Measurements from ENCODE around the gene MCC. TPM values are rescaled to one million over a fixed set of nuclear protein-coding genes. Genes with fewer than 3 reads are reported as not detected.

MCC gene
- total RNA-seq, 1 donor from 2014 or later, result 1.1 TPM

DNA sequence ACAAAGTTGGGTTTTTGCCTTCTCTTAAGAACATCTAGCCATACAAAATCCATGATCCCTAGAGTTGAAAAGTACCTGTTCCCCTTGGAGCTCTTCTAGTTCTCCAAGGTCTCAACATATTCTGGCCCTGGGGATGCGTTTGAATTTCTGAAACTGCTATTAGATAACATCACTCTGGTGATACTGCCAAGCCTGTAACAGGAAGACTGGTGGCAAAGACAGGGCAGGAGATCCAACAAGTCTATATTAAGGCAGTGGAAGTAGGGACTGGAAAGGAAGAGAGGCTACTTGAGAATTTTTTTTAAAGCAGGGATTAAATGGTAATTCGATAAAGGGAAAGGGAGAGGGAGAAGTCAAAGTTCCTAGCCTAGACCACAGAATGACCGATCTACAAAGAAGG, 264.9 kb downstream of the MCC start:
- Mint-ChIP-seq H3K4me3 (no peak overlapping the region), H3K4me1 (no peaks in the 10 kb centered on the region), H3K9me3 (no peaks in the 10 kb centered on the region), H3K27ac (no peak overlapping the region), H3K27me3 (peaks cover 7% of the 10 kb centered on the region), H3K36me3 (ENCODE audit: low read depth) (no peaks in the 10 kb centered on the region)
- DNase-seq, result no peak
- intact Hi-C loops (cut with micrococcal nuclease), result no loop called here

DNA sequence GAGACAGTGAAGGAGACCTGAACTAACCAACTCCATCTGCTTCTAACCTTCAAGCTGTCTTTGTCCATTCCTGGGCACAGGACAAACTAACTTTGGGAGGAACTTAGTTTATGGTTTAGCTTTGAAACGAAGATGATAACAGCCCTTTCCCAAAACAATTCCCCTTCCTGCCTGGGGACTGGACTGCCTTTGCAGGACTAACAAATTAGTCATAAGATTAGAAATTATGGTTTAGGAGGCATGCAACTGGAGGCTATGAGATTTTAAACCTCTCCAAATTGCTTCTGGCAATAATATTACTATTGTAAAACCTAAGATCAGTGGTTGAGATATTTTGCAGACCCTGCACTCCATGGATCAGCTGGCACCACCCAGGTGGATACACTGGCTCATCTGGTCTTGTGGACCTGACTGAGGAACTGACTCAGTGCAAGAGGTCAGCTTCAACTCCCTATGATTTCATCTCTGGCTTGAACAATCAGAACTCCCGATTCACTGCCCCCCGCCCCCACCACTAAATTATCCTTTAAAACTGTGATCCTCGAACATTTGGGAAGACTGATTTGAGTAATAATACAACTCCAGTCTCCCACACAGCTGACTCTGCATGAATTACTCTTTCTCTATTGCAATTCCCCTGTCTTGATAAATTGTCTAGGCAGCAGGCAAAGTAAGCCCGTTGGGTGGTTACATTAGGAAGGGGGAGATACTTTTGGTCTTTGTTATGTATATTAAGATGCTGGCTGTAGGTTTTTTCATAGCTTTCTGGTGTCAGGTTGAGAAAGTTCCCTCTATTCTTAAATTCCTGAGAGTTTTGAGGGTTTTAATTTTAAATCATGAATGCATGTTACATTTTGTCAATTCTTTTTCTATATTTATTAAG, 266.7 kb downstream of the MCC start:
- Mint-ChIP-seq H3K27me3 (peaks cover 12% of the 10 kb centered on the region), H3K36me3 (ENCODE audit: low read depth) (no peaks in the 10 kb centered on the region), H3K4me1 (no peaks in the 10 kb centered on the region), H3K4me3 (no peak overlapping the region), H3K27ac (no peak overlapping the region), H3K9me3 (no peaks in the 10 kb centered on the region)
- intact Hi-C loops (cut with micrococcal nuclease), result no loop called here
- DNase-seq, result no peak

- peaks cover 11% of the 10 kb centered on the region for H3K27me3 Mint-ChIP-seq
- no peak for DNase-seq
- no peaks in the 10 kb centered on the region for H3K4me1 Mint-ChIP-seq
- intact Hi-C loops (cut with micrococcal nuclease), result no loop called here
- no peaks in the 10 kb centered on the region for H3K36me3 Mint-ChIP-seq (ENCODE audit: low read depth)
- H3K27ac Mint-ChIP-seq, result no peak overlapping the region
- no peaks in the 10 kb centered on the region for H3K9me3 Mint-ChIP-seq
- no peak overlapping the region for H3K4me3 Mint-ChIP-seq
Observed at GRCh38 chr5:113219695-113220094, 268.6 kb downstream of the MCC start.

DNA sequence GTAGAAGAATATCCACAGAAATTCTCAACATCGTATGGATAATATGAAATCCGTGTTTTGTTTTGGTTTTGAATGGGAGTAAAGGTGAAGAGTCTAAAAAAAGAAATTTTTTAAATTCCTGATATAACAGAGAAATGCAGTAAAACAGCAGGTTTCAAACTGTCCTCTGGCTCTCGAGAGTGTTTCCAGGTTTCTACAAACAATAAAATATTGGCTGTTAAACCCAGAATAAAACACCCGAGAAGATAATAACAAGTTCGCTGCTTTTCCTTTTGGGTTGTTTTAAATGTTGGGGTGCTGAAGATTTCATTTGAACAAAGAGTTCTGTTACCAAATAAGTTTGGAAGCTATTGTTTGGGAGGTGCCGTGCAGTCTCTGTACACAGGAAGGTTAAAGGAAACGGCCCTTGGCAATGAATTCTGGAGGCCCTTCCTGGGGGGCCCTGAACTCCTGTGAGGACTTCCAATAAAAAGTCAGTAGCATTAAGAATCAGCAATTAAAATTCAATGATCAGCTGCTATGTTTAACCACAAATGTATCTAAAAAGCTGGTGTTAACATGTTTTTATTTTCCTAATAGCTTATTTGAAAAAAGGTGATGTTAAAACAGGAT, 269.2 kb downstream of the MCC start:
- Mint-ChIP-seq H3K9me3 (no peaks in the 10 kb centered on the region), H3K4me1 (no peaks in the 10 kb centered on the region), H3K4me3 (no peak overlapping the region), H3K27ac (no peak overlapping the region), H3K27me3 (peaks cover 11% of the 10 kb centered on the region), H3K36me3 (ENCODE audit: low read depth) (no peaks in the 10 kb centered on the region)
- no peak for DNase-seq
- intact Hi-C loops (cut with micrococcal nuclease), result no loop called here

DNA sequence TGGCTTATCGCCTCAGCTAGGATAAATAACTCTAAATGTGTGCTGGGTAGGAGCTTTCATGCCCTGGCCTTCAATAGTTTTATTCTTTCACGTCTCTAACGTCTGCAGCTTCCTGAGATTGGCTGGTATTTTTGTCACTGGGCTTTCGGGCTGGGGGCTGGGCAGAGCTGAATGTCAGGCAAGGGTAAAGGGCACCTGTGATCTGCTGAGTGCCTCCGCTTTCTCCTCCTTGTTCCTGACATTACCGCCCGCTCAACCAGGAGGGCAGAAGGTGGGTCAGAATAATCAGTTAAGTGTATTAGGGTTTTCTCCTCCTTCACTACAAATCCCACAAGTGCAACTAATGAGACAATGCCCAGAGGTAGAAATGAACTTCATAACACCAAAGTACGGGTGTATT, 270.1 kb downstream of the MCC start:
- H3K9me3 Mint-ChIP-seq, result no peaks in the 10 kb centered on the region
- peaks cover 11% of the 10 kb centered on the region for H3K27me3 Mint-ChIP-seq
- intact Hi-C loops (cut with micrococcal nuclease), result no loop called here
- H3K4me3 Mint-ChIP-seq, result no peak overlapping the region
- no peak overlapping the region for H3K27ac Mint-ChIP-seq
- DNase-seq, result no peak
- no peaks in the 10 kb centered on the region for H3K4me1 Mint-ChIP-seq
- H3K36me3 Mint-ChIP-seq (ENCODE audit: low read depth), result no peaks in the 10 kb centered on the region

- intact Hi-C loops (cut with micrococcal nuclease), result no loop called here
- Mint-ChIP-seq H3K4me3 (no peak overlapping the region), H3K4me1 (no peaks in the 10 kb centered on the region), H3K27ac (no peak overlapping the region), H3K36me3 (ENCODE audit: low read depth) (no peaks in the 10 kb centered on the region), H3K27me3 (peaks cover 8% of the 10 kb centered on the region), H3K9me3 (no peaks in the 10 kb centered on the region)
- DNase-seq, result no peak
Observed at GRCh38 chr5:113217619-113218184, 270.6 kb downstream of the MCC start.

GRCh38 chr5:113216545-113216944, 271.7 kb downstream of the MCC start:
- no peak overlapping the region for H3K4me3 Mint-ChIP-seq
- H3K9me3 Mint-ChIP-seq, result no peaks in the 10 kb centered on the region
- intact Hi-C loops (cut with micrococcal nuclease), result no loop called here
- H3K4me1 Mint-ChIP-seq, result no peaks in the 10 kb centered on the region
- no peak for DNase-seq
- no peaks in the 10 kb centered on the region for H3K36me3 Mint-ChIP-seq (ENCODE audit: low read depth)
- H3K27me3 Mint-ChIP-seq, result peaks cover 5% of the 10 kb centered on the region
- no peak overlapping the region for H3K27ac Mint-ChIP-seq

GRCh38 chr5:113215401-113216060, 272.7 kb downstream of the MCC start:
- H3K27me3 Mint-ChIP-seq, result peaks cover 5% of the 10 kb centered on the region
- intact Hi-C loops (cut with micrococcal nuclease), result no loop called here
- H3K9me3 Mint-ChIP-seq, result no peaks in the 10 kb centered on the region

DNA sequence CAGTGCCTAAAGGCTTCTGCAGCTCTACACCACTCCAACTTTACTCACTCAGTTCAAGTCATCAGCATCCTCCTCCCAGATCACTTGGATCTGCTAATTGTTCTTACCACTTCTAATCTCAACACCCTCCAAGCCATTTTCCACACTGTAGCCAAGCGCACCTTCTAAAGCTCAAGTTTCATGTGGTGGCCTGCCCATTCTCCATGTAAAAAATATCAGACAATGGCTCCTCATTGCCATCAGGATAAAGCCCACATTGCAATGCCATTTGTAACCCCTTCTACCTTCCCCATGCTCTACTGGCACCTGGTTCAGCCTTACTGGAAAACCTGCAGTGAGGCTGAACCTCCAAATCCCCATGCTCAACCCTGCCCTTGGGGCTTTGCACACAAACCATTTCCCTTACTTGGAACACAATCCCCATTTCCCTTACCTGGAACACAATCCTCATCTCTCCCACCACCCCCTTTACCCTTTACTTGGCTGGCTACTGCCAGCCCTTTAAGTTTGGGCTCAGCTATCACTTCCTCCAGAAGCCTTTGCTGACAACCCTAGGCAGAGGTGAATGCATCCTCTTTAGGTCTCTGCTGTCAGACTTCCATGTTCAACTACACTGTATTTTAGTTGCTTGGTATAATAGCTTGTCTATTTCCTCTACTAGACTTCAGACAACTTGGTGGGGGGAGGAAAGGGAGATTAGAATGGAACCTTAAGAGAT, 273.5 kb downstream of the MCC start:
- Mint-ChIP-seq H3K4me1 (no peaks in the 10 kb centered on the region), H3K36me3 (ENCODE audit: low read depth) (no peaks in the 10 kb centered on the region), H3K4me3 (no peak overlapping the region), H3K27ac (no peak overlapping the region), H3K9me3 (no peaks in the 10 kb centered on the region), H3K27me3 (peaks cover 10% of the 10 kb centered on the region)
- intact Hi-C loops (cut with micrococcal nuclease), result no loop called here
- DNase-seq, result no peak

More at GRCh38 chr5:113215401-113216060, 272.7 kb downstream of the MCC start:
- H3K36me3 Mint-ChIP-seq (ENCODE audit: low read depth), result no peaks in the 10 kb centered on the region
- H3K4me3 Mint-ChIP-seq, result no peak overlapping the region
- no peak for DNase-seq
- no peak overlapping the region for H3K27ac Mint-ChIP-seq
- H3K4me1 Mint-ChIP-seq, result no peaks in the 10 kb centered on the region

GRCh38 chr5:113213551-113214425, 274.5 kb downstream of the MCC start:
- intact Hi-C loops (cut with micrococcal nuclease), result no loop called here
- H3K27ac Mint-ChIP-seq, result no peak overlapping the region
- no peak for DNase-seq

DNA sequence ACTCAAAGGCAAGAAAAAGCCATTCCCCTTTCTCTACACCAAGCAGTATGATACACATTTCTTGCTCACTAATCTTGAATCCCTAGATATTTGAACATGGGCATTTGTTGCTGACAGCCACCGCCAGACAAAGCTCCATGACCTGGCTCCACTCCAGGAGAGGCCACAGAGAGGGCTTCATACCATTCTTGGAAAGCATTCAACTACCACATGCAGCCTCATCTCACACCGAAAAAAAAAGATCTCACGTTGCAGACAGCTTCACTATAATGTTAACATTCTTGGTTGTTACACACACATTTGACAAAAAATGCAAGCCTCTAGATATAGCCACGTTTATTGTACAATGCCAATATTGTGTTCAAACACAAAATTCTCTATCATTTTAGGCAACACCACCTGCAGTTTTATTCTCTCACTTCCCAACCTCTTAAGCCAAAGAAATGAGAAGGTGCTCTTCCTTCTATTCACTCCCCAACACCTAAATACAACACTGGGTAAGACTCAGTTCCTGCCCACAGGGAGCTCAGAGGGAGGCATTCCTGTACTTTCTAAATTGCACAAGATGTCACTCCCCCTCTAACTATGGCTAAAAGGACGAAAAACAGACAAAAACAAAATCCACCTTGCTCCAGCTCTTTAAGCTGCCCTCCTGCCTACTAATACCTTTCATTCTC, 275.9 kb downstream of the MCC start:
- Mint-ChIP-seq H3K4me1 (no peaks in the 10 kb centered on the region), H3K27me3 (peaks cover 7% of the 10 kb centered on the region), H3K4me3 (no peak overlapping the region), H3K9me3 (no peaks in the 10 kb centered on the region), H3K27ac (no peak overlapping the region), H3K36me3 (ENCODE audit: low read depth) (no peaks in the 10 kb centered on the region)
- intact Hi-C loops (cut with micrococcal nuclease), result no loop called here
- DNase-seq, result no peak

More at GRCh38 chr5:113213551-113214425, 274.5 kb downstream of the MCC start:
- H3K27me3 Mint-ChIP-seq, result peaks cover 10% of the 10 kb centered on the region
- no peak overlapping the region for H3K4me3 Mint-ChIP-seq
- H3K9me3 Mint-ChIP-seq, result no peaks in the 10 kb centered on the region
- no peaks in the 10 kb centered on the region for H3K36me3 Mint-ChIP-seq (ENCODE audit: low read depth)
- no peaks in the 10 kb centered on the region for H3K4me1 Mint-ChIP-seq

DNA sequence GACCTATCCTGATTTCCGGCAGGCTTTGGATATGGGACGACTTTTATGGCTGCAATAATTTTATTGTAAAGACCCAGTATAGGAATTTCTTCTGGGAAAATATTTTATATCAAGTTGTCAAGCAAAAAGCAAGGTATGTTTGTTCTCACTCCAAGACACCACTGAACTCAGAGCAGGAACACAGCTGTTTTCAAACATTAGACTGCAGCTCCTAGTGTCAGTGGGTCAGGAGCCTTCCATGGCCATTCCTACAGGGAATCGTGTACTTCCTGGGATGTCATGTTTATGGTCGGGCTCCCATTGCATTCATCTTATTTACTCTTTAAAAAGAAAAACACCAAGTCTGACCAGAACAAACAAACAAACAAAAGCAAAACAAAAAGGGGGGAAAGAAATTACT, 278.8 kb downstream of the MCC start:
- H3K4me1 Mint-ChIP-seq, result no peaks in the 10 kb centered on the region
- H3K36me3 Mint-ChIP-seq (ENCODE audit: low read depth), result no peaks in the 10 kb centered on the region
- H3K27ac Mint-ChIP-seq, result no peak overlapping the region
- H3K9me3 Mint-ChIP-seq, result no peaks in the 10 kb centered on the region
- DNase-seq, result no peak
- no peak overlapping the region for H3K4me3 Mint-ChIP-seq
- H3K27me3 Mint-ChIP-seq, result peaks cover 4% of the 10 kb centered on the region
- intact Hi-C loops (cut with micrococcal nuclease), result no loop called here

Data from activated CD4-positive, alpha-beta T cell treated with anti-CD3 and anti-CD28 coated beads, Interleukin-2, amount 10 ng/mL, durations not matched to agents 24 days and 14 days (primary cell).